Panc1 (cell line): Measurements from ENCODE around the gene NAA38.

Source experiments
- CTCF ChIP-seq: fragments of 450-650 bp; IDR thresholded peaks from 2 replicates; pipeline ENCODE4 v1.5.1; 2017; ENCODE audit warnings: mild to moderate bottlenecking
- REST ChIP-seq, 2 experiments: IDR thresholded peaks; 2 replicates each; pipeline ENCODE4 v1.6.1; 2011 to 2012; ENCODE audit warnings: low read depth in 2 of 2, control low read depth in 1 of 2, low read length in 1 of 2, mild to moderate bottlenecking in 1 of 2, moderate library complexity in 1 of 2; ENCODE audit not compliant: insufficient read depth in 1 of 2

- TF ChIP-seq REST (IDR thresholded peaks at IDR 0.05; ENCODE audit: insufficient read depth in 1 of 2, low read depth in 2 of 2, low read length in 1 of 2) (no peak), CTCF (no peak)
Measured at GRCh38 chr17:7848739-7849129, 8.6 kb downstream of the NAA38 start.
